ENCODE results near the gene TRPV3.
"Not testable (repeated sequence)": the region's sequence is repeated elsewhere in the genome, so short reads cannot be mapped to it uniquely, and the experiment has no call there.

The TRPV3 gene

DNA sequence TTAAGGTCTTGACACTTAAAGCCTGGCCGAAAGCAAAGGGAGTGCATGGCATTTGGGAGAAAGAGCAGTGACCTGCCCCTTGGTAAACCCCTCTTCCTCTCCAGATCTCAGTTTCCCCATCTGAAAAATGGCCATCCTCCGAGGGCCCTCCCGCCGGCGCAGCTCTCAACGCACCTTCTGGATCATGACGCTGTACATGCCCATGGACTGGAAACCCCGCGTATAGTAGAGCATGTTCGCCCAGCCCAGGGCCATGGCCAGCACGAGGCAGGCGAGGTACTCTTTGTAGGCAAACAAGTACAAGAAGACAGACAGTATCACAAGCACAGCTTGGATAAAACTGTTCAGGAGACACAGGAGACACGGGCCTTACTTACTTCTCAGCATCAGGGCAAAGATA lies 33.6 kb downstream of the TRPV3 start:
- no peak for DNase-seq (ENCODE audit: low spot score)

DNA sequence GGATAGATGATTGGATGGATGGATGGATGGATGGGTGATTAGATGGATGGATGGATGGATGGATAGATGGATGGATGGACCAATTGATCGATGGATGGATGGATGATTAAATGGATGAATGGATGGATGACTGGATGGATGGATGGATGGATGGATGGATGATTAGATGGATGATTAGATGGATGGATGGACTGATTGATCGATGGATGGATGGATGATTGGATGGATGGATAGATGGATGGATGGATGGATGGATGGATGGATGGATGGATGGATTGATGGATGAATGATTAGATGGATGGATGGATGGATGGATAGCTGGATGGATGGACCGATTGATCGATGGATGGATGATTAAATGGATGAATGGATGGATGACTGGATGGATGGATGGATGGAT lies 38.1 kb downstream of the TRPV3 start:
- not testable (repeated sequence) for DNase-seq (ENCODE audit: low spot score)

DNA sequence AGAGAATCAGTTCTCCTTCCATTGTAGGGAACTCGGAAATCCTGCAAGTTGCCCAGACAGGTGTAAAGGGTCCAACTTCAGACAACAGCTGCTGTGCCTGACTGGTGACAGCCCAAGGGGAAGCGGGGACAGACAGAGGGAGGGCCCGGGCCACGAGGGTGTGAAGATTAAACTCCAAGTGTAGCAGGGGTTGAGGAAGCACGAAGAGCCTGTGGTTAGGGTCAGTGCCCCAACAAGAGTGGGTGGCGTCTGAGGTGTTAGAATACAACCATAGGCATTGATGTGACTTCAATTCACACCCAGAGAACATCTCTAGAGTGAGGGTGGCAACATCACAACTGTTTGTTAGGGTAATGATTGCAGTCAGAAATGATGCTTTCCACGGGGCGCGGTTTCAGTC lies 42.7 kb downstream of the TRPV3 start:
- no peak for DNase-seq (ENCODE audit: low spot score)

DNA sequence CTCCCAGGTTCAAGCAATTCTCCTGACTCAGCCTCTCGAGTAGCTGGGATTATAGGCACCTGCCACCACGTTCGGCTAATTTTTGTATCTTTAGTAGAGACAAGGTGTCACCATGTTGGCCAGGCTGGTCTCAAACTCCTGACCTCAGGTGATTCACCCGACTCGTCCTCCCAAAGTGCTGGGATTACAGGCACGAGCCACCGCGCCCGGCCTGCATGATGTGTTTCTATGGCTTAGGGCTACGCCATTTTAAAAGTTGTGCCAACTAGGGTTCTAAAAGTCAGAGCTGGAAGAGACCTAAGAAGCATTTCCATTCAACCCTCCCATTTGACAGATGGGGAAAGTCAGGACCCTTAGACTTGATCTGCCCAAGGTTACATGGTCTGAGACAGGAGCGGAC lies 43.4 kb downstream of the TRPV3 start:
- not testable (repeated sequence) for DNase-seq (ENCODE audit: low spot score)

DNA sequence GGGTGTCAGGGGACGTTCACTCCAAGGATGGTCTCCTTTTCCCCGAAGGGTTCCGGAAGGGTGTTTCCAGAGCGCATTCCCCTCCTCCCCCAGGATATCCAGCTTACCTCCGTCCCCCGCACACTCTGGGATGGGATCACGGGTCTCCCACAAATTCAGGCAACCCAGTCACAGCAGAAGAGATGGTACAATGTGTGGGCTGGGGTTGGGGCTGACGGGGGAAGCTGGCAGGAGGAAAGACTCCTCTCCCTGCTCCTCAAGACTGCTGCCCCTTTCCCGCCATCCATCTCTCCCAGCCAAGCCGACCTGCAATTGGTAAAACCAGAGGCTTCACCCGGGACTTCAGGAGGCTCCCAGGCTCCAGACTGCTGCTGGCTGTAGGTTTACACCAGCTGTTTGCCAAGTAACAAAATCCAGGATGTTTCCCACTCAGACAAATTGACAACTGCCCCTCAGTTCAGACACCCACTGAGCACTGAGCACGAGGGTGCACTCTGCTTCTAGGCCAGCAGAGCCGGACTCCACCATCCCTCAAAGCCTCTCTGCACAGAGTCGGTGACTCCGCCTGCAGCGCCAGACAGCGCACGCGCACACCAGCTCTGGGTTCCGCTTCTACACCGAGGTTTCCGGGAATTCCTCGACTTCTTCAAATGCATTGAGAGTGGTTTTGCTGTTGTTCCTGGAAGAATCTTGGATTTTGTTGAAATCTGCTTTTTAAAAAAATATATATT lies 44.1 kb downstream of the TRPV3 start:
- DNase-seq (ENCODE audit: low spot score), result no peak

DNA sequence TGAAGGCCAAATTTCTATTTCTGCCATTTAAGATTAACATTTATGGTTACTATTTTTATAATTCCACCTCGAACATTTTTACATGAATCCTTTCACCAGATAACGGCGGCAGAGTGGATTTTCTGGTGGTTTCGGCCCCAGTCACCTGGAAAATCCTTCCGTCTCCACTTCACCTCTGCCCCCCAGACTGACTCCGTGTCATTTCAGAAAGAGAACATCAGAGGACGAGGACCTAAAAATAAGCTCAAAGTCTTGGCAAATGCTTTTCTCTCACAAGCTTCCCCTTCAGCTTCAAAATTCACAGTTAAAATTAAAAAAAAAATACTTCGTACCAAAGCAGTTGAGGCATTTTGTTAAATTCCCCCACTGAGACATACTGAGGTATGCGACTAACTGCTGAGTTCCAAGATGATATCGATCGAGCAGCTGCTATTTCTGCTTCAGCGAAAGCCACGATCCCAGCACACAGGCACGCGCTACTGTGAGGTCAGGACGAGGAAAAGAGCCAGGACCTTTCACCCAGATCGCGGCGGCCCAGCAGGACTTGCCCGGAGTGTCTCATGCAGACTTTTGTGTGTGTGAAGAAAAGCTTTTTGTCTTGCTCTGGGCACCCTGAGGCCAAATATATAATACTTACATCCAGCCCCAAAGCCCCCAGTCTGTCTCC lies 45.0 kb downstream of the TRPV3 start:
- DNase-seq (ENCODE audit: low spot score), result peak; percentile 74

DNA sequence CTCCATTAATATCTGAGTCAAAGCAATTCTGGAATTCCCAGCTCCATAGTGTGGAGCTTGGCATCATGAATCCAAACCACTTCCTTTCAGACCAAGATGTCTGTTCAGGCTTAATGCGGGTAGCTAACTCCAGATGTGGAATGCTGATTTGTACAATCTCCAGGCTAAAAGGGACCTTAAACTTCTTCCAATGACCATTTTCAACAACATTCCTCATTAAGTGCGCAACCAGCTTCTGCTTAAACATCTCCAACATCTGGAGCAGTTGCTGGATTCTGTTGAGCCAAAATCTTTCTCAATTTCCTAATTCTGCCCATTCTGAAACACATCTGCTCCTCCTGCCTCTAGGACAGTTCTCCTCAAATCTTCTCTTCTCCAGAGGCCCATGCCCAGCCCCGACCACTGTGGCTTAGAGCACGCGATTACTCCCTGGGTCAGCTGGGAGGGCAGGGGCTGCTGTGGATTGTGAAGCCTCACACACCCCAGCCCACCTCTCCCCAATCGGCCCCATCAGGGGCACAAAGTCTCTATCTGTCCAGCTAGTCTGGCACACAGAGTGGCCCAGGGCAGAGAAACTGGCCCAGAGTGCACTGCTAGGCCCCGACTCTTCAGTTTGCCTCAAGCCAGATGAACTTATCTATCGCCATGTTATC lies 45.6 kb downstream of the TRPV3 start:
- no peak for DNase-seq (ENCODE audit: low spot score)

DNA sequence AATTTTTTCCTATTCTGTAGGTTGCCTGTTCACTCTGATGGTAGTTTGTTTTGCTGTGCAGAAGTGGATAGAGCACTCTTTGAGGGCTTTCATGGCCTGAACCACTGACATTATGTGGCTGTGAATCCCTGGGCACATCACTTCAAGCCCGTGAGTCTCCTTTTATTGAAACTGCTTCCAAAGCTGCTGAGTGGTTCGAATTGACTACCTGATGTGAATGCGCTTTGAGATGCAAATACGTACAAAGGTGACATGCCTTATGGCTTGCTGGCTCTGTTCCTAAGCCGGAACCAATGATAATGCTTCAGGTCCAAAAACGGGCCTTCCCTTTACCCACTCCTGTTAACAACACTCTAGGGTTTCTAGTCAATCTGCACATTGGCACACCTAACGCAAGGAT lies 47.5 kb downstream of the TRPV3 start:
- no peak for DNase-seq (ENCODE audit: low spot score)

DNA sequence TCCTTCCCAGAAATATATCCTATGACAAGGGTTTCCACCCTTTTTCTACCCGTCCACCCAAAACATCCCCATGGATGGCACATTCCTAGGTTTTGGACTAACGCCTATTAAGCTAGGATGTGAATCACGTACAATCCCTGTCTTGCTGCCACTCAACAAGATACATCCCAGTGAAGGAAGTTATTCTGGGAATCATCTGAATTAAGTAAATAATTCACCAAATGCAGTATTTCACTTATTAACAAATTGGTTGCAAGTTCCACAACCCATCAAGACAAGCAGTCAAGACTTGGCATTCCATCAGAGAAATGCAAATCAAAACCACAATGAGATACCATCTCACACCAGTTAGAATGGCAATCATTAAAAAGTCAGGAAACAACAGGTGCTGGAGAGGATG lies 49.7 kb downstream of the TRPV3 start:
- DNase-seq (ENCODE audit: low spot score), result no peak

DNA sequence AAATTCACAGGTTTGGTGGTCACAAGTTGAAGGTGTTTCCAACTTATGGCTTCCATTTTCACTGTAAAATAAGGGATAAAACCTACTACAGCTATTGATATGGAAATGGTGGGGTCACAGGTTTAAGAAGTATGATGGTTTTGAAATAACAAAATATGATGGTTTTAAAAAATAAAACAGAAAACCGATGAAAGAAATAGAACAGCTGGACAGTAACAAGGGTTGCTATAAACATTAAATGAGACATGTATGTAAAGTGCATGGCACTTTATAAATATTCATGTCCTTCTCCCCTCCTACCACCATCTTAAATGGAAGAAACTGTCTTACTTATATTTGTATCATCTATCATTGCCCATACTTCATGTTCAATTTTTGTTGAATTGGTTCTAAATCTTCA lies 50.5 kb downstream of the TRPV3 start:
- DNase-seq (ENCODE audit: low spot score), result no peak

DNA sequence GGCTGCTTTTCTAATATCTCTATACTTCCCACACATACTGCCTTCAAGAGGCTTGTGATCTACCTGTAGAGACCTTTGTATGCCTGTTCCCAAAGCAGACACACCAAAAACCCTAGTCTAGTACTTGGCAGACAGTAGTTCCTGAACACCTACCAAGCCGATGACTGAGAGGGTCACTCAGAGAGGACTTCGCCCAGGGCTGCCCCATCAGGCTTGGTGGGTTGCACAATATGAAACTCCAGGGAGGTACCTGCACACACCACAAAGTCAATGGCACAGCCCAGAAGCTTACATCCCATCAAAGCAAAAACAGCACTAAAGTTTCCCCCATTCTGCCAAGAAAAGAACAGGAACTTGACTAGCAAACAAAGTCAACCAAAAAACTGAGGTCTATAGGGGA lies 51.6 kb downstream of the TRPV3 start:
- DNase-seq (ENCODE audit: low spot score), result no peak

DNA sequence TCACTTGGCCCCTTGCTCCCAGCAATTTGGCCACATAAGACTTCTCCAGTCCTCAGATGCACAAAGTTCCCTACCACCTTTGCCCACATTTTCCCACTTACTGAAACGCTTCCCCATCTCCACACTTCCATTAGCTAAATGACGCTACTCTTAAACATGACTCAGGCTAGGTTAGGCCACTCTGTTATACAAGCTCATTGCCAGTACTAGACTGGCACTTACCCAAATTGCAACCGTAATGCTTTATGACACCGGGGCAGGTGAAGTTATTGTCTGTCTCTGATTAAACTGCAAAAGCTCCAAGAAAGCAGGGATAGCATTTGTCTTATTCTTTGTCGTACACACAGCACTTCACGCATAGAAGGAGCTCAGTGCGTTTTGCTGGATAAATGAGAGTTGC lies 52.6 kb downstream of the TRPV3 start:
- DNase-seq (ENCODE audit: low spot score), result no peak

DNA sequence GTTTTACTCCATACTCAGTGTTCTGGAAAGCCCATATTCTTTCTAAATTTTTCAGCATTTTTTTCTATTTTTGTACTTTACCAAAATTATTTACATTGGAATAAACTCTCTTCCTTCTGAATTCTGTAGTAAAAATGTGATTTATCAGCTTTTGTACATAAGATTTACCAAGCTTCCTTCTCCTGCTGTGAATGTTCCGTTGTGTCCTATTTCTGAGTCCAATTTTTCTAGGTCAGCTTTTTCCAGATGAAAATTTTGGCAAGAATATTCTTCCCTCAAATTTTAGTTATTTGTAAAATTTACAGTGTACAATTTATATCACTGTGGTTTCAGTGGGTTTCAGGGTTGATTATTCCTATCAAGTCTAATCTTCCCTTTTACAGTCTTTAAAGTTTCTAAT lies 54.3 kb downstream of the TRPV3 start:
- DNase-seq (ENCODE audit: low spot score), result no peak

DNA sequence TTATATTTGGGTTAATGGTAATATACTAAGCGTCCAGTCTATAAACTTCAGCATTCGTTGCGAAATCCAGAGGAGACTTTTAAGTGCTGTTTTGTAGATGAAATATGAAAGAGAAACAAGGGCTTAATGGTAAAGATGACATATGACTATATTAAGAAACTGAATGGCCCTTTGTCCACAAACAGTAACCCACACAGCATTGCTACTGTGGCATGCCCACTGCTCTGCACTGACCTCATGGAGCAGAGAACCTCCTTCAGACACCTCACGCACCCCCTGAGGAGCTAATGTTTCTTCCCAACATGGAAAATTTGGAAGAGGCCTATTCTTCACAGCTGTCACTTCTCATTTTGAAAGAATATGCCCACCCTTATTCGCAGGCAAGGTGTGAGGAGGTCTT lies 55.1 kb downstream of the TRPV3 start:
- DNase-seq (ENCODE audit: low spot score), result no peak

DNA sequence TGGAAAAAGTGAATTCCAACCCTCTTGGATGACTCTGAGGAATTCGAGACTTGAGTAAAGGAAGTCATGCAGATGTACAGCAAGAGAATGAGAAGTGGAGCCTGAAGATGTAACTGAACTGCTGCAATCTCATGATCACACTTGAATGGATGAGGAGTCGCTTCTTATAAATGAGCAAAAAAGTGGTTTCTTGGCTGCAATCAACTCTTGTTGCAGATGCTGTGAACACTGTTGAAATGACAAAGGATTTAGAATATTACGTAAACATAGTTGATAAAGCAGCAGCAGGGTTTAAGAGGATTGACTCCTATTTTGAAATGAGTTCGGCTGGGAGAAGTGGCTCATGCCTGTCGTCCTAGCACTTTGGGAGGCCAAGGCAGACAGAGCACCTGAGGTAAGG lies 56.3 kb downstream of the TRPV3 start:
- no peak for DNase-seq (ENCODE audit: low spot score)

DNA sequence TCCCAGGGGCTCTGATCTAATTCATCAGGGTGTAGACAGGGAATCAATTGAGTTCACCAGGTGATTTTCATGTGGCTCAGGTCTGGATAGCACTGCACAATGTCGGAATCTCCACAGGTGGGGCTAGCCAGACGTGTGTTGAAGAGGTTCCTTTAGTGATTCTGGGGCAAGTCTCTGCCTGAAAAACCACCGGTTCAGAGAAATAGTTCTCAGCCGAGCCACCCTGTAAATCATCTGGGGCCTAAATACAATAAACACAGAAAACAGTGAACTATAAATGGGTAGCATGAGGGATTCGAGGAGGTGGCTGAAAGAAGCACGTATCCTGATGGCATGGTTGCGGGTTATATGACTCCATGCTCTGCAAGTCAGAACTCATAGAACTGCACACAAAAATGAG lies 60.5 kb downstream of the TRPV3 start:
- no peak for DNase-seq (ENCODE audit: low spot score)

DNA sequence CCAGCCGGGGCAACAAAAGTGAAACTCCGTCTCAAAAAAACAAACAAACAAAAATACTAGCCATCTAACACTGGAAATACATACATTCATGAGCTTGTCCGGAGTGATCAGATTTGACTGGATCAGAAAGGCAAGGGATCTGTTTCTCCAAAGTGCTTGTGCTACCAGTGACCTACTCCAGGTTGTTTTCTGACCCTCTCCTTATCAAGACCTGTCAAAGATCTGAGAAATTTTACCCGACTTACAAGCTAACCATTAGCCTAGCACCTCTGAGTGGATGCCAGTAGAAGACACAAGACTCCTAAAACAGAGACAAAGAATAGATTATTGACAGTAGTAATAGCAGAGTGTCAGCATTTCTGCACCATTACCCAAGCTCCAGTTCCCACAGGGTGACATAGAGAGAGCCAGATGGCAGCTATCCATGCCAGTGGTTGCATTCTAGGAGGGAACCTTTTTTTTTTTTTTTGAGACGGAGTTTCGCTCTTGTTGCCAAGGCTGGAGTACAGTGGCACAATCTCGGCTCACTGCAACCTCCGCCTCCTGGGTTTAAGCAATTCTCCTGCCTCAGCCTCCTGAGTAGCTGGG lies 72.0 kb downstream of the TRPV3 start:
- DNase-seq (ENCODE audit: low spot score), result no peak

DNA sequence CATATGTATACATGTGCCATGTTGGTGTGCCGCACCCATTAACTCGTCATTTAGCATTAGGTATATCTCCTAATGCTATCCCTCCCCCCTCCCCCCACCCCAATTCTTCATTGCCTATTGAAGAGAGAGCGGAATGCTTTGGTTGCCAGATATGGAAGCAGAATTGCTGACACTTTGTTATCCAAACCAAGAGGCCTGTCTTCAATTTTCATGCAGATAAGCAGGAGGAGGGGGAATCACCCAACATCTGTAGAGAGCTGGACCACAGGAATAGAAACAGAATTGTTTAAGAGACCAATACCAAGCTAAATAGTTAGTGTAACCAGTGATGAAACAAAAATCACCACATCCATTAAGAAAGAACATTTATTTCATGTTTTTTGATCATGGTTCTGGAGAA lies 74.8 kb downstream of the TRPV3 start:
- DNase-seq (ENCODE audit: low spot score), result no peak

DNA sequence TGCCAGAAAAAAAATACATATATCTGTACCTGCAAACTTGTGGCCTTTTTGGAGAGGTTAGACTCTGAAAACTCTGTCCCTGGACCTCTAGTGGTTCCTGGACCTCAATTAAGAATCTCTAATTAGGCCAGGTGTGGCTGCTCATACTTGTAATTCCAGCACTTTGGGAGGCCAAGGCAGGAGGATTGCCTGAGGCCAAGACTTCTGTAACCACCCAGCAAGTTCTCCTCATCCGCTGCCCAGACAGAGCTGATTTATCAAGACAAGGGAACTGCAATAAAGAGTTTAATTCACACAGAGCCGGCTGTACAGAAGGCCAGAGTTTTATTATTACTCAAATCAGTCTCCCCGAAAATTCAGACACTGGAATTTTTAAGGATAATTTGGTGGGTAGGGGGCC lies 77.6 kb downstream of the TRPV3 start:
- no peak for DNase-seq (ENCODE audit: low spot score)

DNA sequence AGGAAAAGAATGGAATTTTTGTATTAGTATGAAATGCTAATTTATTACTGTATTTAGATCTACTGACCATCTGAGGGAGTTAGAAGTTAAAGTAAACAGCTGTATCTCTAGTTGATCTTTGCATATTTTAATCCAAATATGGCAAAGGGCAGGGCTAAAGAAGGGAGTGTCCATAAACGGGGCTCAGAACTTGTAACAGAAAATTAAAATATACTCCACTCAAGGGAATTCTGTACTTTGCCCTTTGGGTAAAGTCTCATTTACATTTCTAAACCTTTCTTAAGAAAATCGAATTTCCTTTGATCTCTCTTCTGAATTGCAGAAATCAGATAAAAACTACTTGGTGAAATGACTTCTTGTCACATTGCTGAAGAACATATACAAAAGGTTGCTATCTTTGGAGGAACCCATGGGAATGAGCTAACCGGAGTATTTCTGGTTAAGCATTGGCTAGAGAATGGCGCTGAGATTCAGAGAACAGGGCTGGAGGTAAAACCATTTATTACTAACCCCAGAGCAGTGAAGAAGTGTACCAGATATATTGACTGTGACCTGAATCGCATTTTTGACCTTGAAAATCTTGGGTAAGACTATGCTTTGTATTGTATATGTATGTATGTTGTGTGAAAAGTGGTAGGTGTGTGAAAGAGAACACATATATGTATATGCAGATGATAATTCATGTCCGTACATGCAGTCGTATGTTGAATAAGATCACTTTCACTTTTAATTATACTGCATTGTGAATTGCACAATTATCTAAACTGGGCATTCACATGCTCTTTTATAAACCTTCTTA lies 81.6 kb downstream of the TRPV3 start, which contains the start of gene ASPA:
TSS of gene ASPA (plus strand) at position 186 of the 799 bp plus-strand sequence. CDS start at position 349, 163 bp downstream.
- DNase-seq (ENCODE audit: low spot score), result peak; percentile 36

DNA sequence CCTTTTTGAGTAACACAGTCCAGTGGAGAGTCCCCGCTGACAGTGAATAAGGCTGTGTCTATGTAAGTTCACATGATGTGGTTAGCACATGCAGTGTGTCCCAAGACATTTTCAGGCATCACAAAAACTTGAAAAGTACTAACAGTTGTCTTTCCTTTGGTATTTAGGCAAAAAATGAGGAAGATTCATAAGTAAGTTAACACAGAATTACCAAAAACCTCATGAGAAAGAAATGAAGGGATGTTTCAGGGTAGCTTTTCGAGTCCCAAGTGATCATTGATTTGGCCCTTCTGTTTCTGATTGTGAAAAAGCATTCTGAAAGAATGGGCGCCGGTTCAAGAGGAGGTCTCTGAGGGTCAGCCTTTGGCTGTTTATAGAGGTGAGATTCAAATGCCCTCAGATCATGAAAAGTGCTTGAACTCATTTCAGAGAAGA lies 82.3 kb downstream of the TRPV3 start:
- no peak for DNase-seq (ENCODE audit: low spot score)

DNA sequence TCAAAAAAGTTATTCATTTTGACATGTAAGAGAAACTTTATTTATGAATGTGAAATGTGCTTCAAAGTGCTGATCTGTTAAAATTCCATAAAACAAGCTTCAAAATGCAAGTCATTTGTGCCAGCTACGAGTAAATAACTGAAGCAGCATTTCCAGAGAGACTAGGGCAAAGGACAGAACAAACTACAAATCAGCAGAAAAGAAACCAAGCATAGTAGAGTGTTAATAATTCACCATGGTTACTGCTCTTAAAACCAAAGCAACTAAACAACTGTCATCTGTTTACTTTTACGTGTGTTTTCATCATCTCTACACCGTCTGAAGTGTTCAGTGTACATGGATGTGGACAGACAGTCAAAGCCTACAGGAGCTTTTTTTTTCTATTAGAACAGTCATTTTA lies 83.4 kb downstream of the TRPV3 start:
- peak; percentile 28 for DNase-seq (ENCODE audit: low spot score)
